HepG2 (cell line): Measurements from ENCODE around the gene KIAA1755. TPM values are rescaled to one million over a fixed set of nuclear protein-coding genes. Genes with fewer than 3 reads are reported as not detected.

Experiments
- ATAC-seq: fragments of 200-7000 bp; cut with Tn5 transposase; 3 replicates; pipeline ENCODE4 v1.9.1; 2020; ENCODE audit warnings: mild to moderate bottlenecking, moderate library complexity
- BruUV-seq: library from RNA; stranded (reverse); fragments of 400-500 nt; replicated peaks from 2 replicates; lab custom pipeline; 2021; lab: Mats Ljungman, UMichigan
- CTCF ChIA-PET: fragments of 300-600 bp; formaldehyde crosslinking; extraction: SDS; loops from one replicate; lab custom pipeline; 2021; ENCODE audit warnings: low total read pairs, inconsistent platforms, low intra/inter-chr PET ratio; lab: Yijun Ruan, JAX
- POLR2A ChIA-PET: fragments of 350-600 bp; sonication (Branson Sonifier 250); formaldehyde crosslinking; loops from one replicate; lab custom pipeline; 2020; ENCODE audit warnings: antibody characterized with exemption, inconsistent platforms; lab: Yijun Ruan, JAX
- DNase-seq: peaks from one replicate; pipeline ENCODE4 v3.0.0-alpha.2; 2015; ENCODE audit warnings: low spot score
- FAIRE-seq: peaks from 3 replicates; lab custom pipeline; 2011; peaks lifted over from hg19 to GRCh38; lab: Jason Lieb, UNC
- H2AFZ ChIP-seq: one replicate; pipeline ENCODE4 v1.6.1; 2011; ENCODE audit warnings: low read length, inconsistent platforms
- H3K27ac ChIP-seq: fragments of 300-600 bp; 3 replicates; pipeline ENCODE4 v1.8.0; 2011; ENCODE audit warnings: mixed run types, mild to moderate bottlenecking, mixed read lengths, low read length, inconsistent platforms; ENCODE audit not compliant: insufficient read depth; ENCODE audit errors: extremely low read length
- H3K27me3 ChIP-seq, 2 experiments: fragments of 200-600 bp in 1 of 2; 2 replicates in 1 of 2; 3 replicates in 1 of 2; pipeline versions ENCODE4 v1.6.0 to v1.8.0; 2011; ENCODE audit warnings: low read length in 2 of 2, mild to moderate bottlenecking in 2 of 2, moderate library complexity in 2 of 2, inconsistent platforms in 1 of 2; ENCODE audit not compliant: insufficient read depth in 2 of 2, control insufficient read depth in 1 of 2
- H3K36me3 ChIP-seq, 2 experiments: fragments of 200-600 bp in 1 of 2; replicated peaks in 1 of 2; 2 replicates in 1 of 2; 3 replicates in 1 of 2; pipeline versions ENCODE4 v1.5.1 to v1.8.0; 2011; ENCODE audit warnings: low read length in 2 of 2, inconsistent platforms in 1 of 2; ENCODE audit not compliant: insufficient read depth in 2 of 2, control insufficient read depth in 1 of 2
- H3K4me1 ChIP-seq: 2 replicates; pipeline ENCODE4 v1.5.1; 2012; ENCODE audit warnings: low read length, inconsistent platforms; ENCODE audit not compliant: insufficient read depth
- H3K4me2 ChIP-seq: 2 replicates; pipeline ENCODE4 v1.6.0; 2011; ENCODE audit warnings: low read depth, low read length, inconsistent platforms
- H3K4me3 ChIP-seq, 3 experiments: fragments of 200-600 bp in 1 of 3; sonication (generic), shearing (Covaris generic) in 1 of 3; replicated peaks in 1 of 3; 2 replicates each; pipeline ENCODE4 v1.5.1; 2011 to 2016; ENCODE audit warnings: low read length in 3 of 3, inconsistent platforms in 2 of 3, low read depth in 2 of 3, mild to moderate bottlenecking in 2 of 3, control low read depth in 1 of 3, mixed read lengths in 1 of 3; ENCODE audit not compliant: insufficient read depth in 1 of 3
- H3K79me2 ChIP-seq: one replicate; pipeline ENCODE4 v1.6.1; 2011; ENCODE audit warnings: low read length, inconsistent platforms; ENCODE audit not compliant: insufficient read depth
- H3K9ac ChIP-seq: 2 replicates; pipeline ENCODE4 v1.6.0; 2011; ENCODE audit warnings: mild to moderate bottlenecking, low read depth, low read length, inconsistent platforms; ENCODE audit not compliant: insufficient read depth
- H3K9me3 ChIP-seq: 2 replicates; pipeline ENCODE4 v1.5.1; 2012; ENCODE audit warnings: mild to moderate bottlenecking, low read length
- H4K20me1 ChIP-seq: 2 replicates; pipeline ENCODE4 v1.6.0; 2011; ENCODE audit warnings: inconsistent platforms, mild to moderate bottlenecking, low read length, moderate library complexity; ENCODE audit not compliant: insufficient read depth
- ARID3A ChIP-seq: IDR thresholded peaks from 2 replicates; pipeline ENCODE4 v1.6.1; 2012; ENCODE audit warnings: low read depth, low read length, improper control_type of control experiment
- ATF7 ChIP-seq, 2 experiments: fragments of 450-650 bp in 1 of 2; sonication (generic) in 1 of 2; formaldehyde crosslinking in 1 of 2; IDR thresholded peaks; 2 replicates each; pipeline versions ENCODE4 v1.4.0 to v1.6.1; 2016 to 2020; ENCODE audit warnings: antibody characterized with exemption in 1 of 2, mild to moderate bottlenecking in 1 of 2, missing genetic modification reagents in 1 of 2
- BHLHE40 ChIP-seq: IDR thresholded peaks from 2 replicates; pipeline ENCODE4 v1.6.1; 2011; ENCODE audit warnings: low read length, improper control_type of control experiment
- FOXO4 ChIP-seq: sonication (generic); formaldehyde crosslinking; conservative IDR thresholded peaks from 2 replicates; pipeline ENCODE4 v1.8.1; 2023; ENCODE audit warnings: missing genetic modification reagents
- MTA1 ChIP-seq: sonication (generic); formaldehyde crosslinking; IDR thresholded peaks from 2 replicates; pipeline ENCODE4 v1.4.0; 2020; ENCODE audit warnings: missing genetic modification reagents, mild to moderate bottlenecking, borderline replicate concordance
- XRCC5 ChIP-seq: fragments of 200-400 bp; formaldehyde crosslinking; optimal IDR thresholded peaks from 2 replicates; pipeline ENCODE3; 2017; ENCODE audit warnings: mild to moderate bottlenecking, low read length
- ZNF768 ChIP-seq: sonication (generic); formaldehyde crosslinking; IDR thresholded peaks from 2 replicates; pipeline ENCODE4 v1.4.0; 2020; ENCODE audit warnings: missing genetic modification reagents
- ZNF792 ChIP-seq: IDR thresholded peaks from 2 replicates; pipeline ENCODE4 v1.6.1; 2016
- WGBS: methylation state at CpG from one replicate; pipeline ENCODE4 v1.1.6; 2017; ENCODE audit warnings: low lambda C conversion rate; 5-methylcytosine and 5-hydroxymethylcytosine counted together
- in situ Hi-C: cut with HindIII; loops from 2 replicates; pipeline ENCODE4 v1.10.0; 2017; ENCODE audit warnings: low pct_unique_long_range_greater_than_20kb; ENCODE audit not compliant: extremely low pct_ligation_motif_present
- intact Hi-C: fragments of 100-400 bp; cut with micrococcal nuclease; formaldehyde crosslinking; loops from one replicate; pipeline ENCODE4 v1.10.0; 2022; ENCODE audit not compliant: unreplicated experiment
- polyA plus RNA-seq, 8 experiments: library from polyadenylated mRNA; depleted of rRNA in 3 of 8; stranded (reverse) in 7 of 8; unstranded in 1 of 8; fragments of >200 nt; fragmentation: Illumina TruSeq in 4 of 8; extraction: Trizol in 4 of 8; gene quantifications; 2 replicates each; pipeline versions ENCODE4 v1.2.1 to v1.2.3, GENCODE V29; 2011 to 2016; ENCODE audit warnings: low read depth in 4 of 8, missing spikeins in 1 of 8, mixed read lengths in 1 of 8; ENCODE audit not compliant: insufficient read depth in 1 of 8
- total RNA-seq, 5 experiments: library from RNA; depleted of rRNA; stranded (reverse); fragments of >200 nt; fragmentation: Illumina TruSeq; extraction: Trizol; gene quantifications; 2 replicates each; pipeline ENCODE4 v1.2.3, GENCODE V29; 2016; ENCODE audit warnings: low read depth in 1 of 5
- TF ChIP-seq, protein P1 (sequence below): sonication (generic); formaldehyde crosslinking; IDR thresholded peaks from 2 replicates; pipeline ENCODE4 v1.4.0; 2020; ENCODE audit warnings: mild to moderate bottlenecking, missing genetic modification reagents
- TF ChIP-seq, protein P2 (sequence below): sonication (generic); formaldehyde crosslinking; IDR thresholded peaks from 2 replicates; pipeline ENCODE4 v1.4.0; 2020; ENCODE audit warnings: low read depth, missing genetic modification reagents
- TF ChIP-seq, protein P3 (sequence below): sonication (generic); formaldehyde crosslinking; IDR thresholded peaks from 2 replicates; pipeline ENCODE4 v1.4.0; 2020; ENCODE audit warnings: mild to moderate bottlenecking, missing genetic modification reagents

The KIAA1755 gene
- total and polyA plus RNA-seq, 2 of the 13 experiments (the other 11 are each of a cell fraction or from before 2014, with no cell fraction given) = 0.04 TPM; not detected in 1

GRCh38 chr20:38216201-38216600, 44.3 kb downstream of the KIAA1755 start (continued):
- TF ChIP-seq, protein P1, sequence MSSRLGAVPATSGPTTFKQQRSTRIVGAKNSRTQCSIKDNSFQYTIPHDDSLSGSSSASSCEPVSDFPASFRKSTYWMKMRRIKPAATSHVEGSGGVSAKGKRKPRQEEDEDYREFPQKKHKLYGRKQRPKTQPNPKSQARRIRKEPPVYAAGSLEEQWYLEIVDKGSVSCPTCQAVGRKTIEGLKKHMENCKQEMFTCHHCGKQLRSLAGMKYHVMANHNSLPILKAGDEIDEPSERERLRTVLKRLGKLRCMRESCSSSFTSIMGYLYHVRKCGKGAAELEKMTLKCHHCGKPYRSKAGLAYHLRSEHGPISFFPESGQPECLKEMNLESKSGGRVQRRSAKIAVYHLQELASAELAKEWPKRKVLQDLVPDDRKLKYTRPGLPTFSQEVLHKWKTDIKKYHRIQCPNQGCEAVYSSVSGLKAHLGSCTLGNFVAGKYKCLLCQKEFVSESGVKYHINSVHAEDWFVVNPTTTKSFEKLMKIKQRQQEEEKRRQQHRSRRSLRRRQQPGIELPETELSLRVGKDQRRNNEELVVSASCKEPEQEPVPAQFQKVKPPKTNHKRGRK (CRISPR knock-in tag) = no peak

- no peak for FAIRE-seq
- Histone ChIP-seq H4K20me1 (no peaks in the 10 kb centered on the region), H3K27ac (no peak overlapping the region), H3K36me3 (no peaks in the 10 kb centered on the region), H3K4me2 (no peak overlapping the region), H3K9ac (no peak overlapping the region), H3K9me3 (no peaks in the 10 kb centered on the region), H3K4me1 (peaks cover 18% of the 10 kb centered on the region; the same call in 1 of the 2 replicates), H3K27me3 (peaks cover 9 to 48% of the 10 kb centered on the region in 2 experiments; a peak in 4 of 5 replicates), H3K79me2 (no peaks in the 10 kb centered on the region), H2AFZ (no peak overlapping the region), H3K4me3 (no peak overlapping the region)
- in situ Hi-C loops (loop anchor here (25.0 kb wide), 1 partner anchor 653 kb away; no protein-coding TSS in a partner anchor), intact Hi-C loops (no loop called here)
- WGBS = 44% methylated on average over 23 of the region's 23 CpGs
- CTCF ChIA-PET = no interaction called here
- no TSS peak for BruUV-seq
- DNase-seq = no peak
- ATAC-seq = peak; percentile 18
- POLR2A ChIA-PET = no interaction called here
- TF ChIP-seq XRCC5 = peak; percentile 7
- peak; percentile 52 for TF ChIP-seq ZNF768 (CRISPR knock-in tag)
- TF ChIP-seq, protein P2, sequence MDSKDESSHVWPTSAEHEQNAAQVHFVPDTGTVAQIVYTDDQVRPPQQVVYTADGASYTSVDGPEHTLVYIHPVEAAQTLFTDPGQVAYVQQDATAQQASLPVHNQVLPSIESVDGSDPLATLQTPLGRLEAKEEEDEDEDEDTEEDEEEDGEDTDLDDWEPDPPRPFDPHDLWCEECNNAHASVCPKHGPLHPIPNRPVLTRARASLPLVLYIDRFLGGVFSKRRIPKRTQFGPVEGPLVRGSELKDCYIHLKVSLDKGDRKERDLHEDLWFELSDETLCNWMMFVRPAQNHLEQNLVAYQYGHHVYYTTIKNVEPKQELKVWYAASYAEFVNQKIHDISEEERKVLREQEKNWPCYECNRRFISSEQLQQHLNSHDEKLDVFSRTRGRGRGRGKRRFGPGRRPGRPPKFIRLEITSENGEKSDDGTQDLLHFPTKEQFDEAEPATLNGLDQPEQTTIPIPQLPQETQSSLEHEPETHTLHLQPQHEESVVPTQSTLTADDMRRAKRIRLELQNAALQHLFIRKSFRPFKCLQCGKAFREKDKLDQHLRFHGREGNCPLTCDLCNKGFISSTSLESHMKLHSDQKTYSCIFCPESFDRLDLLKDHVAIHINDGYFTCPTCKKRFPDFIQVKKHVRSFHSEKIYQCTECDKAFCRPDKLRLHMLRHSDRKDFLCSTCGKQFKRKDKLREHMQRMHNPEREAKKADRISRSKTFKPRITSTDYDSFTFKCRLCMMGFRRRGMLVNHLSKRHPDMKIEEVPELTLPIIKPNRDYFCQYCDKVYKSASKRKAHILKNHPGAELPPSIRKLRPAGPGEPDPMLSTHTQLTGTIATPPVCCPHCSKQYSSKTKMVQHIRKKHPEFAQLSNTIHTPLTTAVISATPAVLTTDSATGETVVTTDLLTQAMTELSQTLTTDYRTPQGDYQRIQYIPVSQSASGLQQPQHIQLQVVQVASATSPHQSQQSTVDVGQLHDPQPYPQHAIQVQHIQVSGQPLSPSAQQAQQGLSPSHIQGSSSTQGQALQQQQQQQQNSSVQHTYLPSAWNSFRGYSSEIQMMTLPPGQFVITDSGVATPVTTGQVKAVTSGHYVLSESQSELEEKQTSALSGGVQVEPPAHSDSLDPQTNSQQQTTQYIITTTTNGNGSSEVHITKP (CRISPR knock-in tag) = no peak
- TF ChIP-seq ATF7 (IDR thresholded peaks at IDR 0.05) = no peak
- TF ChIP-seq ATF7 (CRISPR knock-in tag; IDR thresholded peaks at IDR 0.05) = peak; percentile 60; the same call in 1 of the 2 replicates
- no peak for TF ChIP-seq ZNF792 (CRISPR knock-in tag)
- TF ChIP-seq BHLHE40 = 0 out of 2 replicates have a peak, but pooled peaks have one; percentile 9
- peak; percentile 39; the same call in 1 of the 2 replicates for TF ChIP-seq MTA1 (CRISPR knock-in tag)
- 0 out of 2 replicates have a peak, but pooled peaks have one; percentile 35 for TF ChIP-seq FOXO4
- 0 out of 2 replicates have a peak, but pooled peaks have one; percentile 12 for TF ChIP-seq ARID3A
- TF ChIP-seq, protein P3, sequence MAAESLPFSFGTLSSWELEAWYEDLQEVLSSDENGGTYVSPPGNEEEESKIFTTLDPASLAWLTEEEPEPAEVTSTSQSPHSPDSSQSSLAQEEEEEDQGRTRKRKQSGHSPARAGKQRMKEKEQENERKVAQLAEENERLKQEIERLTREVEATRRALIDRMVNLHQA (CRISPR knock-in tag) = no peak
These were observed 45.0 kb downstream of the KIAA1755 start for GRCh38 chr20:38215194-38216182.
